Ectodermal cell (in vitro differentiated cells): Measurements from ENCODE around the gene RAX2.

Experiments
- H3K27ac ChIP-seq: 2 replicates; pipeline ENCODE4 v1.7.0; 2013; ENCODE audit warnings: mild to moderate bottlenecking, low read depth, low read length; ENCODE audit not compliant: insufficient read depth, poor library complexity, severe bottlenecking
- H3K27me3 ChIP-seq: 2 replicates; pipeline ENCODE4 v1.7.0; 2013; ENCODE audit warnings: mild to moderate bottlenecking, low read length; ENCODE audit not compliant: insufficient read depth, control insufficient read depth, poor library complexity, severe bottlenecking
- H3K36me3 ChIP-seq: one replicate; pipeline ENCODE4 v1.7.0; 2013; ENCODE audit warnings: low read length; ENCODE audit not compliant: control insufficient read depth, insufficient read depth
- H3K4me1 ChIP-seq: one replicate; pipeline ENCODE4 v1.7.0; 2013; ENCODE audit warnings: low read length; ENCODE audit not compliant: control insufficient read depth, insufficient read depth
- H3K4me3 ChIP-seq: 2 replicates; pipeline ENCODE4 v1.7.0; 2013; ENCODE audit warnings: low read depth, low read length, control low read depth; ENCODE audit not compliant: insufficient read depth
- H3K9me3 ChIP-seq: 2 replicates; pipeline ENCODE4 v1.7.0; 2013; ENCODE audit warnings: mild to moderate bottlenecking, low read length, moderate library complexity; ENCODE audit not compliant: control insufficient read depth
- WGBS, 2 experiments: methylation state at CpG; one replicate each; pipeline ENCODE4 v1.1.7; 2013; ENCODE audit warnings: missing lambda C conversion rate in 2 of 2; 5-methylcytosine and 5-hydroxymethylcytosine counted together

The RAX2 gene

GRCh38 chr19:3730457-3730958 is 41.5 kb downstream of the RAX2 start:
- H3K27me3 ChIP-seq = no peaks in the 10 kb centered on the region
- H3K4me3 ChIP-seq = no peak overlapping the region
- 92 to 93% methylated on average over 32 of the region's 32 CpGs for WGBS, 2 experiments
- no peaks in the 10 kb centered on the region for H3K4me1 ChIP-seq
- H3K9me3 ChIP-seq = no peaks in the 10 kb centered on the region
- H3K36me3 ChIP-seq = no peaks in the 10 kb centered on the region
- H3K27ac ChIP-seq = no peak overlapping the region

- Histone ChIP-seq H3K9me3 (no peaks in the 10 kb centered on the region), H3K36me3 (no peaks in the 10 kb centered on the region), H3K4me3 (no peak overlapping the region), H3K4me1 (peaks cover 6% of the 10 kb centered on the region), H3K27me3 (peaks cover 15% of the 10 kb centered on the region), H3K27ac (no peak overlapping the region)
- WGBS, 2 experiments = 24 to 29% methylated on average over 14 of the region's 14 CpGs
These were observed 46.3 kb downstream of the RAX2 start for GRCh38 chr19:3725640-3726310.

GRCh38 chr19:3725121-3725520 is 46.9 kb downstream of the RAX2 start:
- Histone ChIP-seq H3K4me1 (peaks cover 6% of the 10 kb centered on the region), H3K27ac (no peak overlapping the region), H3K4me3 (no peak overlapping the region), H3K27me3 (peaks cover 15% of the 10 kb centered on the region), H3K36me3 (no peaks in the 10 kb centered on the region), H3K9me3 (no peaks in the 10 kb centered on the region)
- 92 to 97% methylated on average over 3 of the region's 3 CpGs for WGBS, 2 experiments

- 40 to 41% methylated on average over 8 of the region's 8 CpGs for WGBS, 2 experiments
- H3K4me1 ChIP-seq = peaks cover 6% of the 10 kb centered on the region
- no peak overlapping the region for H3K27ac ChIP-seq
- no peak overlapping the region for H3K4me3 ChIP-seq
- no peaks in the 10 kb centered on the region for H3K36me3 ChIP-seq
- H3K9me3 ChIP-seq = no peaks in the 10 kb centered on the region
- H3K27me3 ChIP-seq = peaks cover 15% of the 10 kb centered on the region
These were observed 48.1 kb downstream of the RAX2 start for GRCh38 chr19:3723883-3724282.

- H3K36me3 ChIP-seq = no peaks in the 10 kb centered on the region
- H3K4me3 ChIP-seq = no peak overlapping the region
- no peak overlapping the region for H3K27ac ChIP-seq
- H3K9me3 ChIP-seq = no peaks in the 10 kb centered on the region
- peaks cover 15% of the 10 kb centered on the region for H3K27me3 ChIP-seq
- WGBS, 2 experiments = 71 to 75% methylated on average over 3 of the region's 5 CpGs
- peaks cover 6% of the 10 kb centered on the region for H3K4me1 ChIP-seq
These were observed 48.9 kb downstream of the RAX2 start for GRCh38 chr19:3723110-3723488.

DNA sequence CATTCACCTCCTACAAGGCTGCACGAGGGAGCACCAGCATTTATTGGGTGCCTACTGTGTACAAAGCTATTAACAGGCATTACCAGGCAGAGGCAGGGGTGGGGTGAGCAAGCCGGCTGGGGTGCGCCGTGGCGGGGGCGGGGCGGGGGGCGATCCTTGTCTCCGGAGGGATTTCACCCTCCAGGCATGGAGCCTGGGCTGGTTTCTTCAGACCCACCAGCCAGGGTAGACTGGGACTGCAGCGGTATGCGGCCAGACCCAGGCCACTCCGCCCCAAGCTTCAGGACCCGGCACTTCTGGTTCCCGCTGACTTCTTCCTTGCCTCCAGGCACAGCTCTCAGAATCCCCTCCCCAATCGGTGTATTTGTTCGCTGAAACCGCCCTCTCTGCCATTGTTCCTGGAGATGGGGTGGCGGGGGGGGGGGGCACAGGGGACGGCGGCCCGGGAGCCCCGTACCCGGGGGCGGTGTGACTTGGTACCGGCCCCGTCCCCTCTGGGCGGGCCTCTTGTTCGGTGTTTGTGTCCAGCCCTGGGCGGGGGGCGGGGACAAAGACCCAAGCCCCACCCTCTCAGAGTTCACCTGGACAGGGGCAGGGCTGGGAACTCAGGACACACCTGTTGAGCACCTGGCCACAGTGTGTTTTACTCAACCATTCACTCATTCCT is 49.5 kb downstream of the RAX2 start:
- H3K27me3 ChIP-seq = peaks cover 15% of the 10 kb centered on the region
- H3K4me1 ChIP-seq = peaks cover 6% of the 10 kb centered on the region
- no peaks in the 10 kb centered on the region for H3K9me3 ChIP-seq
- H3K27ac ChIP-seq = no peak overlapping the region
- peak overlapping the region; percentile 48 for H3K4me3 ChIP-seq
- WGBS, 2 experiments = 2% methylated on average over 26 to 30 of the region's 30 CpGs
- H3K36me3 ChIP-seq = no peaks in the 10 kb centered on the region

- H3K36me3 ChIP-seq = no peaks in the 10 kb centered on the region
- peaks cover 15% of the 10 kb centered on the region for H3K27me3 ChIP-seq
- no peaks in the 10 kb centered on the region for H3K9me3 ChIP-seq
- peak overlapping the region; percentile 48 for H3K4me3 ChIP-seq
- H3K27ac ChIP-seq = no peak overlapping the region
- peaks cover 6% of the 10 kb centered on the region for H3K4me1 ChIP-seq
- 3 to 4% methylated on average over 26 of the region's 26 CpGs for WGBS, 2 experiments
These were observed 50.1 kb downstream of the RAX2 start for GRCh38 chr19:3721887-3722442.

GRCh38 chr19:3721131-3721886 is 50.7 kb downstream of the RAX2 start:
- peak overlapping the region; percentile 48 for H3K4me3 ChIP-seq
- H3K4me1 ChIP-seq = peaks cover 6% of the 10 kb centered on the region
- no peaks in the 10 kb centered on the region for H3K9me3 ChIP-seq
- WGBS, 2 experiments = 24 to 26% methylated on average over 46 of the region's 46 CpGs
- peaks cover 15% of the 10 kb centered on the region for H3K27me3 ChIP-seq
- no peak overlapping the region for H3K27ac ChIP-seq
- no peaks in the 10 kb centered on the region for H3K36me3 ChIP-seq

GRCh38 chr19:3720349-3720917 is 51.6 kb downstream of the RAX2 start:
- no peaks in the 10 kb centered on the region for H3K9me3 ChIP-seq
- WGBS, 2 experiments = 33 to 43% methylated on average over 9 of the region's 9 CpGs
- peaks cover 15% of the 10 kb centered on the region for H3K27me3 ChIP-seq
- no peak overlapping the region for H3K4me3 ChIP-seq
- no peak overlapping the region for H3K27ac ChIP-seq
- H3K36me3 ChIP-seq = no peaks in the 10 kb centered on the region
- H3K4me1 ChIP-seq = peaks cover 6% of the 10 kb centered on the region
